Sigmoid colon (tissue), 7 donors: ENCODE results near the gene MMP17. TPM values are rescaled to one million over a fixed set of nuclear protein-coding genes. Genes with fewer than 3 reads are reported as not detected.

Source experiments
- DNase-seq: peaks from one replicate; pipeline ENCODE4 v3.0.0-alpha.2; 2019
- H3K27ac ChIP-seq, 4 donors: fragments of 200-600 bp; sonication (generic); one replicate each; pipeline ENCODE4 v1.5.1; 2016 to 2019; ENCODE audit warnings: mild to moderate bottlenecking in 1 of 4
- H3K27me3 ChIP-seq, 3 donors: fragments of 200-600 bp; sonication (generic); one replicate each; pipeline ENCODE4 v1.5.1; 2019; ENCODE audit warnings: mild to moderate bottlenecking in 1 of 3
- H3K36me3 ChIP-seq, 4 donors: fragments of 200-600 bp; sonication (generic); one replicate each; pipeline ENCODE4 v1.5.1; 2016 to 2019
- H3K4me1 ChIP-seq, 4 donors: fragments of 200-600 bp; sonication (generic); one replicate each; pipeline ENCODE4 v1.5.1; 2017 to 2019
- H3K4me3 ChIP-seq, 4 donors: fragments of 200-600 bp; sonication (generic); one replicate each; pipeline ENCODE4 v1.5.1; 2017 to 2019; ENCODE audit warnings: mild to moderate bottlenecking in 2 of 4, moderate library complexity in 1 of 4
- H3K9me3 ChIP-seq, 4 donors: fragments of 200-600 bp in 3 of 4; sonication (generic) in 3 of 4; one replicate each; pipeline versions ENCODE4 v1.5.1 to v1.6.1; 2013 to 2019
- CTCF ChIP-seq, 4 experiments: fragments of 450-650 bp in 3 of 4; fragments of 200-600 bp in 1 of 4; IDR thresholded peaks; one replicate each; pipeline ENCODE4 v1.5.1; 2016 to 2019; ENCODE audit warnings: antibody characterized with exemption in 4 of 4, mild to moderate bottlenecking in 3 of 4, moderate library complexity in 2 of 4
- EP300 ChIP-seq, 4 donors: sonication (generic); formaldehyde crosslinking; IDR thresholded peaks; one replicate each; pipeline ENCODE4 v1.6.1; 2017; ENCODE audit warnings: antibody characterized with exemption in 4 of 4
- POLR2A ChIP-seq, 2 donors: fragments of 450-650 bp; IDR thresholded peaks; one replicate each; pipeline ENCODE4 v1.6.1; 2016; ENCODE audit warnings: antibody characterized with exemption in 2 of 2, mild to moderate bottlenecking in 2 of 2, moderate library complexity in 2 of 2
- POLR2AphosphoS5 ChIP-seq, 4 donors: sonication (generic); formaldehyde crosslinking; IDR thresholded peaks; one replicate each; pipeline ENCODE4 v1.6.1; 2017; ENCODE audit warnings: antibody characterized with exemption in 4 of 4
- WGBS, 2 donors: extraction: QIAGEN DNeasy Blood & Tissue Kit; methylation state at CpG; one replicate each; pipeline ENCODE4 v1.1.7; 2013; 5-methylcytosine and 5-hydroxymethylcytosine counted together
- intact Hi-C: fragments of 100-400 bp; cut with DNase I; formaldehyde crosslinking; loops from one replicate; pipeline ENCODE4 v1.15.1; 2023
- polyA plus RNA-seq, 3 donors: library from polyadenylated mRNA; stranded (reverse); fragments of 200-250 nt; gene quantifications; one replicate each; pipeline ENCODE4 v1.2.3, GENCODE V29; 2013
- total RNA-seq, 4 donors: library from RNA; depleted of rRNA; stranded (reverse); fragments of >200 nt; gene quantifications; one replicate each; pipeline ENCODE4 v1.1.0, GENCODE V29; 2016
- donor health status: healthy with polysubstance abuse.
- donor health status: Bipolar disorder and iron deficiency.
- donor health status: healthy.

The MMP17 gene
- total and polyA plus RNA-seq, 7 donors: 0.60 to 7.1 (median 4.9) TPM; not detected in 1

GRCh38 chr12:131864469-131864868, 36.3 kb downstream of the MMP17 start:
- no peak overlapping the region for H3K4me3 ChIP-seq
- intact Hi-C loops: no loop called here
- H3K27ac ChIP-seq: no peak overlapping the region
- no peaks in the 10 kb centered on the region for H3K27me3 ChIP-seq
- TF ChIP-seq POLR2A (IDR thresholded peaks at IDR 0.05) (no peak), POLR2AphosphoS5 (IDR thresholded peaks at IDR 0.05) (no peak), CTCF (IDR thresholded peaks at IDR 0.05) (no peak), EP300 (IDR thresholded peaks at IDR 0.05) (no peak)
- no peak for DNase-seq
- no peaks in the 10 kb centered on the region for H3K9me3 ChIP-seq
- peaks cover 0 to 16% (median 0%) of the 10 kb centered on the region in 4 donors for H3K4me1 ChIP-seq
- 85 to 88% methylated on average over 8 of the region's 8 CpGs for WGBS, 2 donors
- H3K36me3 ChIP-seq: no peaks in the 10 kb centered on the region

- TF ChIP-seq EP300 (IDR thresholded peaks at IDR 0.05): no peak
- no peak for TF ChIP-seq POLR2AphosphoS5 (IDR thresholded peaks at IDR 0.05)
- TF ChIP-seq POLR2A (IDR thresholded peaks at IDR 0.05): no peak
- TF ChIP-seq CTCF (IDR thresholded peaks at IDR 0.05): no peak
- WGBS, 2 donors: 84 to 88% methylated on average over 20 of the region's 20 CpGs
Observed at GRCh38 chr12:131865180-131865875, 37.1 kb downstream of the MMP17 start.

GRCh38 chr12:131867471-131867870, 39.3 kb downstream of the MMP17 start:
- intact Hi-C loops: no loop called here
- H3K4me3 ChIP-seq: no peak overlapping the region
- peaks cover 0 to 9% (median 0%) of the 10 kb centered on the region in 4 donors for H3K4me1 ChIP-seq
- TF ChIP-seq EP300 (IDR thresholded peaks at IDR 0.05) (no peak), CTCF (IDR thresholded peaks at IDR 0.05) (no peak), POLR2AphosphoS5 (IDR thresholded peaks at IDR 0.05) (no peak), POLR2A (IDR thresholded peaks at IDR 0.05) (no peak)
- DNase-seq: no peak
- no peak overlapping the region for H3K27ac ChIP-seq
- H3K9me3 ChIP-seq: no peaks in the 10 kb centered on the region
- H3K36me3 ChIP-seq: no peaks in the 10 kb centered on the region
- 81 to 87% methylated on average over 10 of the region's 10 CpGs for WGBS, 2 donors
- no peaks in the 10 kb centered on the region for H3K27me3 ChIP-seq

More at GRCh38 chr12:131865180-131865875, 37.1 kb downstream of the MMP17 start:
- Histone ChIP-seq H3K27me3 (no peaks in the 10 kb centered on the region), H3K27ac (no peak overlapping the region), H3K9me3 (no peaks in the 10 kb centered on the region), H3K36me3 (no peaks in the 10 kb centered on the region), H3K4me1 (peaks cover 0 to 15% (median 0%) of the 10 kb centered on the region in 4 donors), H3K4me3 (no peak overlapping the region)
- intact Hi-C loops: no loop called here
- no peak for DNase-seq

GRCh38 chr12:131867891-131868675, 39.9 kb downstream of the MMP17 start:
- peaks cover 0 to 7% (median 0%) of the 10 kb centered on the region in 4 donors for H3K4me1 ChIP-seq
- no peak for TF ChIP-seq POLR2AphosphoS5 (IDR thresholded peaks at IDR 0.05)
- no peak for TF ChIP-seq POLR2A (IDR thresholded peaks at IDR 0.05)
- no peak for TF ChIP-seq EP300 (IDR thresholded peaks at IDR 0.05)
- TF ChIP-seq CTCF (IDR thresholded peaks at IDR 0.05): no peak
- no peak overlapping the region for H3K4me3 ChIP-seq
- intact Hi-C loops: no loop called here
- H3K27ac ChIP-seq: no peak overlapping the region
- H3K36me3 ChIP-seq: no peaks in the 10 kb centered on the region
- no peak for DNase-seq
- WGBS, 2 donors: 63 to 85% methylated on average over 28 of the region's 28 CpGs
- no peaks in the 10 kb centered on the region for H3K27me3 ChIP-seq
- no peaks in the 10 kb centered on the region for H3K9me3 ChIP-seq
